H9 (cell line): ENCODE measurements around the gene XCR1. TPM values are rescaled to one million over a fixed set of nuclear protein-coding genes. Genes with fewer than 3 reads are reported as not detected.

Experiments
- DNase-seq: peaks from one replicate; pipeline ENCODE4 v3.0.0-alpha.2; 2017
- H2AFZ ChIP-seq: one replicate; pipeline ENCODE4 v1.6.1; 2013; ENCODE audit warnings: mild to moderate bottlenecking, low read length, control low read depth, moderate library complexity
- H2AK5ac ChIP-seq: 2 replicates; pipeline ENCODE4 v1.6.1; 2013; ENCODE audit warnings: low read length, control low read depth, mixed read lengths; ENCODE audit not compliant: insufficient read length
- H2BK120ac ChIP-seq: one replicate; pipeline ENCODE4 v1.6.1; 2013; ENCODE audit warnings: low read depth, mild to moderate bottlenecking, low read length, control low read depth, inconsistent platforms; ENCODE audit not compliant: poor library complexity, severe bottlenecking
- H2BK12ac ChIP-seq: 2 replicates; pipeline ENCODE4 v1.6.1; 2013; ENCODE audit warnings: low read length, control low read depth, mixed read lengths, low read depth; ENCODE audit not compliant: insufficient read length
- H2BK15ac ChIP-seq: 2 replicates; pipeline ENCODE4 v1.6.1; 2013; ENCODE audit warnings: low read depth, low read length, control low read depth
- H2BK20ac ChIP-seq: one replicate; pipeline ENCODE4 v1.6.1; 2013; ENCODE audit warnings: low read depth, mild to moderate bottlenecking, low read length, control low read depth, inconsistent platforms; ENCODE audit not compliant: poor library complexity, severe bottlenecking
- H2BK5ac ChIP-seq: 2 replicates; pipeline ENCODE4 v1.6.1; 2013; ENCODE audit warnings: low read length, control low read depth, mixed read lengths; ENCODE audit not compliant: insufficient read length
- H3K14ac ChIP-seq: 2 replicates; pipeline ENCODE4 v1.6.1; 2013; ENCODE audit warnings: low read length, control low read depth; ENCODE audit not compliant: insufficient read depth
- H3K18ac ChIP-seq: 2 replicates; pipeline ENCODE4 v1.6.1; 2013; ENCODE audit warnings: low read depth, mild to moderate bottlenecking, mixed read lengths, low read length, control low read depth; ENCODE audit not compliant: insufficient read length
- H3K23ac ChIP-seq: 2 replicates; pipeline ENCODE4 v1.6.1; 2013; ENCODE audit warnings: low read length, control low read depth, mixed read lengths, low read depth; ENCODE audit not compliant: insufficient read length
- H3K23me2 ChIP-seq: 2 replicates; pipeline ENCODE4 v1.6.1; 2013; ENCODE audit warnings: low read depth, mild to moderate bottlenecking, mixed read lengths, low read length, control low read depth; ENCODE audit not compliant: insufficient read length, poor library complexity, severe bottlenecking
- H3K27ac ChIP-seq: 2 replicates; pipeline ENCODE4 v1.5.1; 2013; ENCODE audit warnings: low read length, control low read depth, mixed read lengths, low read depth; ENCODE audit not compliant: insufficient read length
- H3K27me3 ChIP-seq: 2 replicates; pipeline ENCODE4 v1.6.1; 2013; ENCODE audit warnings: low read length, control low read depth, inconsistent platforms; ENCODE audit not compliant: insufficient read depth
- H3K4ac ChIP-seq: 2 replicates; pipeline ENCODE4 v1.6.1; 2013; ENCODE audit warnings: low read depth, mild to moderate bottlenecking, control low read depth, inconsistent platforms, low read length, moderate library complexity
- H3K4me1 ChIP-seq: 2 replicates; pipeline ENCODE4 v1.6.1; 2013; ENCODE audit warnings: low read length, control low read depth, inconsistent platforms; ENCODE audit not compliant: insufficient read depth
- H3K4me2 ChIP-seq: 2 replicates; pipeline ENCODE4 v1.6.1; 2013; ENCODE audit warnings: low read length, control low read depth, mixed read lengths; ENCODE audit not compliant: insufficient read length, insufficient read depth
- H3K56ac ChIP-seq: 2 replicates; pipeline ENCODE4 v1.6.1; 2013; ENCODE audit warnings: low read depth, mild to moderate bottlenecking, mixed read lengths, low read length, control low read depth; ENCODE audit not compliant: insufficient read length
- H3K79me1 ChIP-seq: 2 replicates; pipeline ENCODE4 v1.6.1; 2013; ENCODE audit warnings: low read depth, mild to moderate bottlenecking, moderate library complexity, low read length, control low read depth, inconsistent platforms; ENCODE audit not compliant: insufficient read depth, poor library complexity, severe bottlenecking
- H3K79me2 ChIP-seq: 2 replicates; pipeline ENCODE4 v1.6.1; 2013; ENCODE audit warnings: low read length, control low read depth, inconsistent platforms; ENCODE audit not compliant: insufficient read depth
- H3K9ac ChIP-seq: 2 replicates; pipeline ENCODE4 v1.6.1; 2013; ENCODE audit warnings: low read length, control low read depth, mixed read lengths; ENCODE audit not compliant: insufficient read length; ENCODE audit errors: extremely low read depth
- H3K9me3 ChIP-seq: one replicate; pipeline ENCODE4 v1.6.1; 2013; ENCODE audit warnings: low read depth, low read length, inconsistent platforms; ENCODE audit not compliant: control insufficient read depth
- H3T11ph ChIP-seq: one replicate; pipeline ENCODE4 v1.6.1; 2013; ENCODE audit warnings: mild to moderate bottlenecking, low read length, control low read depth, inconsistent platforms
- H4K20me1 ChIP-seq: one replicate; pipeline ENCODE4 v1.6.1; 2013; ENCODE audit not compliant: control insufficient read depth, insufficient read length, insufficient read depth
- H4K5ac ChIP-seq: 2 replicates; pipeline ENCODE4 v1.6.1; 2013; ENCODE audit warnings: low read depth, mild to moderate bottlenecking, mixed read lengths, low read length, control low read depth; ENCODE audit not compliant: insufficient read length
- H4K8ac ChIP-seq: replicated peaks from 2 replicates; pipeline ENCODE4 v1.6.1; 2013; ENCODE audit warnings: low read length, control low read depth, mixed read lengths, low read depth; ENCODE audit not compliant: insufficient read length
- H4K91ac ChIP-seq: 2 replicates; pipeline ENCODE4 v1.6.1; 2013; ENCODE audit warnings: low read depth, mild to moderate bottlenecking, moderate library complexity, mixed read lengths, low read length, control low read depth; ENCODE audit not compliant: insufficient read length
- H3K27ac Mint-ChIP-seq, 3 experiments: 2 replicates in 2 of 3; 3 replicates in 1 of 3; pipeline ENCODE4 v1.8.0; 2020 to 2021; ENCODE audit warnings: mixed read lengths in 3 of 3, mild to moderate bottlenecking in 1 of 3, moderate library complexity in 1 of 3
- H3K27me3 Mint-ChIP-seq: 2 replicates; pipeline ENCODE4 v1.8.0; 2021; ENCODE audit warnings: low read depth, mild to moderate bottlenecking, moderate library complexity, mixed read lengths
- H3K36me3 Mint-ChIP-seq, 3 experiments: 2 replicates in 2 of 3; 3 replicates in 1 of 3; pipeline ENCODE4 v1.8.0; 2020 to 2021; ENCODE audit warnings: low read depth in 3 of 3, mixed read lengths in 3 of 3; ENCODE audit not compliant: insufficient read depth in 1 of 3
- H3K4me1 Mint-ChIP-seq, 2 experiments: 2 replicates each; pipeline ENCODE4 v1.8.0; 2020; ENCODE audit warnings: mixed read lengths in 2 of 2
- H3K4me3 Mint-ChIP-seq, 2 experiments: 2 replicates in 1 of 2; 3 replicates in 1 of 2; pipeline ENCODE4 v1.8.0; 2020 to 2021; ENCODE audit warnings: mild to moderate bottlenecking in 2 of 2, mixed read lengths in 2 of 2, moderate library complexity in 1 of 2
- H3K9me3 Mint-ChIP-seq, 2 experiments: 2 replicates in 1 of 2; 3 replicates in 1 of 2; pipeline ENCODE4 v1.8.0; 2020; ENCODE audit warnings: mild to moderate bottlenecking in 2 of 2, mixed read lengths in 2 of 2, moderate library complexity in 1 of 2
- WGBS: extraction: QIAGEN DNeasy Blood & Tissue Kit; methylation state at CpG from one replicate; pipeline ENCODE4 v1.1.7; 2013; ENCODE audit warnings: missing lambda C conversion rate, low lambda C conversion rate, mixed read lengths; ENCODE audit not compliant: insufficient read length; ENCODE audit errors: extremely low coverage; 5-methylcytosine and 5-hydroxymethylcytosine counted together
- total RNA-seq: library from RNA; stranded (reverse); gene quantifications from 2 replicates; pipeline ENCODE4 v1.2.1, GENCODE V29; 2021
- TF ChIP-seq, protein P1 (sequence below): fragments of 200-600 bp; sonication (generic); conservative IDR thresholded peaks from 3 replicates; pipeline ENCODE4 v1.8.0; 2021; ENCODE audit warnings: antibody characterized with exemption, mild to moderate bottlenecking

The XCR1 gene
- total RNA-seq, 1 experiment from 2014 or later: not detected

DNA sequence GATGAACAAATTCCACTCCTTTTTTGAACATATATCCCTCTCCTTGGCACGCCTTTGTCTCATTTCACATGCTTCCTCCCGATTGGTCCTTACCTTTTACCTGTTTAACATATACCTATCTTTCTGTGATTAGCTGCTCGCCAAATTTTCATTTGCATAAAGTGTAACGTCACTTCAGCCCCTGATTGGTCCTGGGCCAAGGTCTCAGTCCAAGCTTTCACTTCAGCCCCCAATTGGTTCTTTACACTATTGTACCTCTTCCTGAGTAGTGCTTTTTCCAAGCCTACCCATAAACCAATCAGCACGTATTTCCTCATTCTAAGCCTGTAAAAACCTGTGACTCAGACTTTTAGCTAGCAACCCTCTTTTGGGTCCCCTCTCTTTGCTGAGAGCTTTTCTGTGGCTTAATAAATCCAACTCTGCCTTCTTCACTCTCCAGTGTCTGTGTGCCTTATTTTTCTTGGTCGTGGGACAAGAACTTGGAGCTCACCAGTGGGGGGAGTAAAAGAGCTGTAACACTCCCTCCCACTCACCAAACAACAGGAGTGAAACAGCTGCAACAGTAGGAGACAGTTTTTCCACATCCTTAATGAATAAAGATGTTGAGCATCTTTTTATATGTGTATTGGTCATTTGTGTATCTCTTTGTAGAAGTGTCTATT is 584 bp upstream of the XCR1 start:
- H3K4me2 ChIP-seq: no peak overlapping the region
- H2AFZ ChIP-seq: no peak overlapping the region
- no peaks in the 10 kb centered on the region for H3K4me1 ChIP-seq
- no peak overlapping the region for H2BK5ac ChIP-seq
- peaks cover 2% of the 10 kb centered on the region; the same call in 1 of the 2 replicates for H3K27me3 Mint-ChIP-seq
- DNase-seq: no peak
- H3K79me1 ChIP-seq: no peaks in the 10 kb centered on the region
- H4K8ac ChIP-seq: no peak overlapping the region
- no peak overlapping the region for H2BK12ac ChIP-seq
- H3K18ac ChIP-seq: no peak overlapping the region
- H3K79me2 ChIP-seq: no peaks in the 10 kb centered on the region
- H3K36me3 Mint-ChIP-seq: peaks cover 0 to 8% (median 6%) of the 10 kb centered on the region in 3 experiments; a peak in 4 of 7 replicates
- no CpG with 5 or more reads among the region's 6 CpGs for WGBS
- H2BK15ac ChIP-seq: no peak overlapping the region
- H3K27me3 ChIP-seq: no peaks in the 10 kb centered on the region
- peaks cover 15 to 17% of the 10 kb centered on the region in 2 experiments for H3K9me3 Mint-ChIP-seq
- no peak overlapping the region for H3T11ph ChIP-seq
- H3K14ac ChIP-seq: no peak overlapping the region
- H3K23ac ChIP-seq: no peak overlapping the region
- no peaks in the 10 kb centered on the region for H3K23me2 ChIP-seq
- H2BK120ac ChIP-seq: no peak overlapping the region
- no peak overlapping the region for H2AK5ac ChIP-seq
- no peak overlapping the region for H3K9ac ChIP-seq
- H3K4ac ChIP-seq: no peak overlapping the region
- H3K4me3 Mint-ChIP-seq: no peak overlapping the region
- no peak overlapping the region for H3K56ac ChIP-seq
- no peaks in the 10 kb centered on the region for H3K4me1 Mint-ChIP-seq
- no peak overlapping the region for H4K91ac ChIP-seq
- no peaks in the 10 kb centered on the region for H4K20me1 ChIP-seq
- H4K5ac ChIP-seq: no peak overlapping the region
- H3K27ac Mint-ChIP-seq: no peak overlapping the region
- no peak overlapping the region for H2BK20ac ChIP-seq
- no peak overlapping the region for H3K27ac ChIP-seq
- TF ChIP-seq, protein P1, sequence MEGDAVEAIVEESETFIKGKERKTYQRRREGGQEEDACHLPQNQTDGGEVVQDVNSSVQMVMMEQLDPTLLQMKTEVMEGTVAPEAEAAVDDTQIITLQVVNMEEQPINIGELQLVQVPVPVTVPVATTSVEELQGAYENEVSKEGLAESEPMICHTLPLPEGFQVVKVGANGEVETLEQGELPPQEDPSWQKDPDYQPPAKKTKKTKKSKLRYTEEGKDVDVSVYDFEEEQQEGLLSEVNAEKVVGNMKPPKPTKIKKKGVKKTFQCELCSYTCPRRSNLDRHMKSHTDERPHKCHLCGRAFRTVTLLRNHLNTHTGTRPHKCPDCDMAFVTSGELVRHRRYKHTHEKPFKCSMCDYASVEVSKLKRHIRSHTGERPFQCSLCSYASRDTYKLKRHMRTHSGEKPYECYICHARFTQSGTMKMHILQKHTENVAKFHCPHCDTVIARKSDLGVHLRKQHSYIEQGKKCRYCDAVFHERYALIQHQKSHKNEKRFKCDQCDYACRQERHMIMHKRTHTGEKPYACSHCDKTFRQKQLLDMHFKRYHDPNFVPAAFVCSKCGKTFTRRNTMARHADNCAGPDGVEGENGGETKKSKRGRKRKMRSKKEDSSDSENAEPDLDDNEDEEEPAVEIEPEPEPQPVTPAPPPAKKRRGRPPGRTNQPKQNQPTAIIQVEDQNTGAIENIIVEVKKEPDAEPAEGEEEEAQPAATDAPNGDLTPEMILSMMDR: no peak
- peaks cover 8% of the 10 kb centered on the region for H3K9me3 ChIP-seq
